NCI-H82 (cell line): Measurements from ENCODE around the gene SMPD3.
A peak's percentile ranks its signal among the peaks of the same experiment; 100 is the strongest.

ENCODE experiments used
- DNase-seq: peaks from one replicate; lab custom pipeline; 2025; lab: John Stamatoyannopoulos, UW

The SMPD3 gene

GRCh38 chr16:68403177-68403576 lies 45.1 kb downstream of the SMPD3 start:
- no peak for DNase-seq

- no peak for DNase-seq
Measured at GRCh38 chr16:68402748-68403040, 45.6 kb downstream of the SMPD3 start.

- DNase-seq: no peak
Measured at GRCh38 chr16:68401871-68402747, 46.2 kb downstream of the SMPD3 start.

GRCh38 chr16:68400924-68401460 lies 47.3 kb downstream of the SMPD3 start:
- DNase-seq: no peak

- DNase-seq: no peak
Measured at GRCh38 chr16:68400083-68400923, 48.0 kb downstream of the SMPD3 start.

- DNase-seq: no peak
Measured at GRCh38 chr16:68399456-68399855, 48.9 kb downstream of the SMPD3 start.

GRCh38 chr16:68397710-68398201 lies 50.6 kb downstream of the SMPD3 start:
- no peak for DNase-seq

GRCh38 chr16:68396481-68396880 lies 51.8 kb downstream of the SMPD3 start:
- DNase-seq: peak; percentile 40

- DNase-seq: no peak
Measured at GRCh38 chr16:68395815-68396214, 52.5 kb downstream of the SMPD3 start.

- no peak for DNase-seq
Measured at GRCh38 chr16:68395167-68395786, 53.0 kb downstream of the SMPD3 start.

GRCh38 chr16:68393333-68393732 lies 55.0 kb downstream of the SMPD3 start:
- DNase-seq: no peak

GRCh38 chr16:68389750-68390371 lies 58.4 kb downstream of the SMPD3 start:
- DNase-seq: no peak

GRCh38 chr16:68389006-68389405 lies 59.3 kb downstream of the SMPD3 start:
- no peak for DNase-seq

GRCh38 chr16:68388124-68388523 lies 60.2 kb downstream of the SMPD3 start:
- no peak for DNase-seq

GRCh38 chr16:68387301-68387700 lies 61.0 kb downstream of the SMPD3 start:
- peak; percentile 40 for DNase-seq

- DNase-seq: no peak
Measured at GRCh38 chr16:68386628-68387027, 61.7 kb downstream of the SMPD3 start.

- no peak for DNase-seq
Measured at GRCh38 chr16:68385371-68385770, 62.9 kb downstream of the SMPD3 start.

GRCh38 chr16:68384288-68385161 lies 63.8 kb downstream of the SMPD3 start:
- no peak for DNase-seq

- DNase-seq: no peak
Measured at GRCh38 chr16:68383858-68384257, 64.5 kb downstream of the SMPD3 start.

- peak; percentile 18 for DNase-seq
Measured at GRCh38 chr16:68382296-68382718, 66.0 kb downstream of the SMPD3 start.

GRCh38 chr16:68381363-68381724 lies 67.0 kb downstream of the SMPD3 start:
- no peak for DNase-seq
